Ishikawa (cell line): ENCODE results near the gene FGF11.

ENCODE experiments used
- CEBPB ChIP-seq: IDR thresholded peaks from 2 replicates; pipeline ENCODE4 v1.6.1; 2012
- EP300 ChIP-seq: IDR thresholded peaks from 2 replicates; pipeline ENCODE4 v1.6.1; 2012; ENCODE audit warnings: borderline replicate concordance
- FOXM1 ChIP-seq: IDR thresholded peaks from 2 replicates; pipeline ENCODE4 v1.6.1; 2012; ENCODE audit warnings: low read depth, borderline replicate concordance
- MAX ChIP-seq: IDR thresholded peaks from 2 replicates; pipeline ENCODE4 v1.6.1; 2012
- NFIC ChIP-seq: IDR thresholded peaks from 2 replicates; pipeline ENCODE4 v1.6.1; 2012
- TAF1 ChIP-seq: IDR thresholded peaks from 2 replicates; pipeline ENCODE4 v1.6.1; 2012; ENCODE audit warnings: low read depth, mild to moderate bottlenecking
- TCF12 ChIP-seq: IDR thresholded peaks from 2 replicates; pipeline ENCODE4 v1.6.1; 2012; ENCODE audit warnings: low read depth
- YY1 ChIP-seq: IDR thresholded peaks from 2 replicates; pipeline ENCODE4 v1.6.1; 2012; ENCODE audit warnings: low read depth
- ZBTB7A ChIP-seq: IDR thresholded peaks from 2 replicates; pipeline ENCODE4 v1.6.1; 2012; ENCODE audit warnings: low read depth

DNA sequence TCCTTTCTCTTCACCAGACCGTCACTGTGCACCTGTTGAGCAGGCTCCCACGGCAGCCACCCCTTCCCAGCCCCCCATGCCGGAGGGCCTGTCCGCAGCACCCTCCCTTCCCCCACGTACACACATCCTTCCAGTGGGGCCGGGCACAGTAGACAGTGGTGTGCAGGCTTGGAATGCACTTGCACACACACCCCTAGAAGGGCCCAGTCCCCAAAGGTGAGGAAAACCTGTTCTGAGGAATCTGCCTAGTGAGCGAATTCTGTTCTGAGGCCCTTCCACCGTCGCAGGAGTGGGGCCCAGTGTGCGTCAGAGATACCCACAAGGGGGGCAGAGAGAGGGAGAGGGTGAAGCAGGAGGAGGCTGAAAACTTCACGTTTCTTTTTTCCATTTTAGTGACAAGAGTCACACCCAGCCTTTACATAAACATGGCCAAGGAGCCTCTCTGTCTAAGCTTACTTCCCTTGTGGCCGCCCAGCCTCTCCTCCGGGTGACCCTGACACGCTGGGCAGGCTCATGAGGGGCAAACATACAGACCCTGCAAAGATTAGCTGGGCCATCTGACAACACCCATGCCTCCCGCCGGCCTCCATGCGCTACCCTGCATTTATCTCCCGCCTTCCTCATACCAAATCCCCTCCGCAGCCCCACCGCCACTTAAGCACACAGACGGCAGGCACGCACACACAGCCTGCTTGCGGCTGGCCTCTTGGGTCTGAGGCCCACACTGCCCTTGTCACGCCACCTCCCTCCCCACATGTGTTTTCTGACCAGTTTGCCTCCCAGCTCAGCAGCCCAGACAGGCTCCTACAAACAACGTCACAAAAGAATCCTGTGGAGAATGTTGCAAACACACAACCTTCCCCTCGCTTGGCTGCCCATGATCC is 38.3 kb downstream of the FGF11 start:
- no peak for TF ChIP-seq EP300
- TF ChIP-seq TCF12, result no peak
- no peak for TF ChIP-seq TAF1
- no peak for TF ChIP-seq NFIC
- TF ChIP-seq MAX, result no peak
- TF ChIP-seq FOXM1, result no peak
- TF ChIP-seq YY1, result no peak
- TF ChIP-seq CEBPB, result no peak
- TF ChIP-seq ZBTB7A, result no peak
